Large intestine (tissue), 3 donors: ENCODE results near the gene NEO1. TPM values are rescaled to one million over a fixed set of nuclear protein-coding genes. Genes with fewer than 3 reads are reported as not detected.
"Not testable (repeated sequence)": the region's sequence is repeated elsewhere in the genome, so short reads cannot be mapped to it uniquely, and the experiment has no call there.

ENCODE experiments used
- DNase-seq, 2 donors: peaks; one replicate each; pipeline versions ENCODE4 v3.0.0 to v3.0.0-alpha.2; 2013
- H3K27ac ChIP-seq: one replicate; pipeline ENCODE4 v1.5.1; 2013; ENCODE audit warnings: low read length
- H3K27me3 ChIP-seq: 2 replicates; pipeline ENCODE4 v1.6.1; 2013; ENCODE audit warnings: low read length; ENCODE audit not compliant: control insufficient read depth, insufficient read depth
- H3K36me3 ChIP-seq: 2 replicates; pipeline ENCODE4 v1.6.1; 2013; ENCODE audit warnings: low read length; ENCODE audit not compliant: control insufficient read depth, insufficient read depth
- H3K4me1 ChIP-seq: one replicate; pipeline ENCODE4 v1.6.1; 2013; ENCODE audit warnings: low read length; ENCODE audit not compliant: control insufficient read depth, insufficient read depth
- H3K4me3 ChIP-seq: one replicate; pipeline ENCODE4 v1.5.1; 2013; ENCODE audit warnings: low read length
- H3K9me3 ChIP-seq: one replicate; pipeline ENCODE4 v1.6.1; 2013; ENCODE audit warnings: mild to moderate bottlenecking, low read depth, low read length, moderate library complexity; ENCODE audit not compliant: control insufficient read depth
- WGBS: methylation state at CpG from one replicate; pipeline ENCODE4 v1.1.5; 2013; ENCODE audit warnings: low lambda C conversion rate; ENCODE audit not compliant: insufficient coverage; 5-methylcytosine and 5-hydroxymethylcytosine counted together
- polyA plus RNA-seq: library from polyadenylated mRNA; unstranded; fragments of 120-200 nt; gene quantifications from one replicate; pipeline ENCODE4 v1.2.1, GENCODE V29; 2013

NEO1 gene
- polyA plus RNA-seq, 1 donor = 135 TPM

DNA sequence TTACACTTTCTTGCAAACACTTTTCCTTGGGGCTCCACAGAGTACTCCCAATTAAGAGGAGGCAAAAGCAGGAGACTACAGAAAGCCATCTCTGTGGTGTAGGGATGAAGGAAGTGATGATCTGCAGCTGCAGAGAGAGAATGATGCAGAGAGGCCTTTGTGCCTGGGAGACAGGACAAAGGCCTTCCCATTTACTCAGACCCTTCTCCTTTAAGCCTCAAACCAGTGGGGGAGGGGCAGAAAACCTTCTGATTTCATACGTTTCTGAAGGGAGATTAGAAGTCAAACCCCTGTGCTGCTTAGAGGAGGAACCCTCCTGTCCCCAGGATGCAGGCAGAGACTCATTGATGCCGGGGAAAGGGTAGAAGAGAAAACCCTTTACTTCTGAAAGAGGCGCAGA is 130.8 kb downstream of the NEO1 start:
- DNase-seq = peak in 1 of 2 donors; percentile 11
- H3K9me3 ChIP-seq = no peaks in the 10 kb centered on the region
- H3K27me3 ChIP-seq = no peaks in the 10 kb centered on the region
- peaks cover 41% of the 10 kb centered on the region for H3K36me3 ChIP-seq
- WGBS = no CpG with 5 or more reads among the region's 3 CpGs
- H3K4me3 ChIP-seq = no peak overlapping the region
- H3K4me1 ChIP-seq = no peaks in the 10 kb centered on the region
- no peak overlapping the region for H3K27ac ChIP-seq

DNA sequence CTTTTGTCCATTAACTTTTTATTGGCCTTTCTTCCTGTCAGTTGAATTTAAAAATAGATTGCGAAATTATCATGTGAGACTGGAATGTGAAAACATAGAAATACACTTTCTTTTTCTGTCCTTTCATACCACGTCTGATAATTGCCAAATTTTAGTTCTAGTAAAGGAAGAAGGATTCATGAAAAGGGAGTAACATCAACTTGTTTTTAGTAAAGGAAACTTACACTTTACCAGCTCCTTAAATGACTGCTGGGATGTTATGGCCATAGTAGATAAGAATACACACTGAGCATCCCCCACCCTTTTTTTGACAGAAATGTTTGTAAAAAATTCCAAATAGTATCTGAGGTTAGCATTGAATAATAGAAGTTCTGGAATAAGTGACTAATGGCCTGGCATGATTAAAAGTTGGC is 137.9 kb downstream of the NEO1 start:
- no peak overlapping the region for H3K27ac ChIP-seq
- 92% methylated on average over 2 of the region's 2 CpGs for WGBS

DNA sequence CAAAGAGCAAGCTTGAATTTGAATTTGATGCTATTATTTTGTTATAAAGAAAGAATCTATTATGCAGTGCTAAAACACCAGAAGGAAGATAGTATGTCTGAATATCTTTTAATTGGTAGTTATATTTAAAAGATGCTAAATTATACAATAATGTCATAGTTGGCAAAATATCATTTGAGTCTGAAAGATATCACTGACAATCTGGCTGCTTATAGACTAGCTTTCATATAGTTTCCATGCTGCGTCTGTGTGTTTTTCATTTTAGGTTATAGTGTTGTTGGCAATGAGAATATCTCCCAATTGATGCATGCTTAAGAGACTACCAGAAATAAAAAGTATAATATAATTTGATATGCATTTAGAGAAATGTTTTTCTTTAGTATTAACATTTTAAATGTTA is 142.9 kb downstream of the NEO1 start:
- no peak overlapping the region for H3K27ac ChIP-seq
- H3K4me3 ChIP-seq = no peak overlapping the region
- peaks cover 4% of the 10 kb centered on the region for H3K36me3 ChIP-seq
- peaks cover under 1% of the 10 kb centered on the region for H3K9me3 ChIP-seq
- no peaks in the 10 kb centered on the region for H3K4me1 ChIP-seq
- H3K27me3 ChIP-seq = no peaks in the 10 kb centered on the region
- no peak for DNase-seq
- no CpG with 5 or more reads among the region's 1 CpG for WGBS

More for the DNA sequence above, 137.9 kb downstream of the NEO1 start:
- Histone ChIP-seq H3K9me3 (no peaks in the 10 kb centered on the region), H3K4me1 (no peaks in the 10 kb centered on the region), H3K36me3 (peaks cover 4% of the 10 kb centered on the region), H3K27me3 (no peaks in the 10 kb centered on the region), H3K4me3 (no peak overlapping the region)
- DNase-seq = no peak

DNA sequence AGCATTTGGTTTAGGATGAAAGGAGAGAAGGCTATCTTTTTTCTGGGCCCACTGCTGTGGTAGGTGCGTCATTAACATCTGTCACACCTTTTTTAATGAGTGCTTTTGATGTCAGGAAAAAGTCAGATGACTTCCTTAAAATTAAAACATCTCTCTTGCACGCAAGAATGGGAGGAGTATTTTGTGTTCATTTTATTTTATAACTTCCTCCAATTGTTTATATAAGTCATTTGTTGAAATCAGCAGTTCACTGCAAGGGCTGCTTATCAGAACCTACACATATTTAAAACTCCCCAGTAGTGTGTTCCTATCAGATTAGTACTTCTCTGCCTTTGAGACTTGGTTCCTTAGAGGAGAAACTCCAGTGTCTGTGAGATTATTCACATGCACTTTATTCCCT is 143.8 kb downstream of the NEO1 start:
- H3K9me3 ChIP-seq = peaks cover 4% of the 10 kb centered on the region
- no peaks in the 10 kb centered on the region for H3K27me3 ChIP-seq
- no peak overlapping the region for H3K27ac ChIP-seq
- H3K4me3 ChIP-seq = no peak overlapping the region
- no peaks in the 10 kb centered on the region for H3K4me1 ChIP-seq
- peaks cover 7% of the 10 kb centered on the region for H3K36me3 ChIP-seq
- no peak for DNase-seq
- 37% methylated on average over 2 of the region's 2 CpGs for WGBS

DNA sequence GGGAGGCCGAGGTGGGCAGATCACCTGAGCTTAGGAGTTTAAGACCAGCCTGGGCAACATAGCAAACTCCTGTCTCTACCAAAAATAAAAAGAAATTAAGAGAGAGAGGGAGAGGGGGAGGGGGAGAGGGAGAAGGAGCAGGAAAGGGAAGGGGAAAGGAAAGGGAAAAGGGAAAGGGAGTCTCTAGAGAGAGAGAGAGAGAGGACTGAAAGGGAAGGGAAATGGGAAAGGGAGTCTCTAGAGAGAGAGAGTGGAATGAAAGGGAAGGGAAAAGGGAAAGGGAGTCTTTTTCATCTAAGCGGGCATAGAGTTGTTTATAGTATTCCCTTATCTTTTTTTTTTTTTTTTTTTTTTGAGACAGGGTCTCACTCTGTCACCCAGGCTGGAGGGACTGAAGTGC is 148.1 kb downstream of the NEO1 start:
- no peak for DNase-seq
- Histone ChIP-seq H3K27ac (no peak overlapping the region), H3K4me1 (no peaks in the 10 kb centered on the region), H3K27me3 (no peaks in the 10 kb centered on the region), H3K4me3 (no peak overlapping the region), H3K36me3 (peaks cover 5% of the 10 kb centered on the region), H3K9me3 (peaks cover 4% of the 10 kb centered on the region)
- no CpG with 5 or more reads among the region's 2 CpGs for WGBS

DNA sequence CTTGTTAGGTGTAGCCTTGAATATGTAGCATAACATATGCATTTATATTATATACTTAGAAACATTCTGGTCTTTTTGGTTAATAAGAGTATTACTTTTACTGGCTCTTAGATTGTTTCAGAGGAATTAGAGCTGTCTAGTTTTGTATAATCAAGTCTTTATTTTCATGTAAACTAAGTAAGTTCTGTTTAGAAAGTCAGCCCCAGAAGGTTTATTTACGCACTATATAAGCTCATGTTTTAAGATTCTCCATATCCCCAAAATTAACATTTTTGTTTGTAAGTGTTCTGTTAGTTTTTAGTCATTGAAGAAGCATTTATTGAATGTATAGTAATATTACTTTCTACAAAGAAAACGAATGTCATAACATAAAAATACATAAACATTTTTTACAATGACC is 158.4 kb downstream of the NEO1 start:
- peaks cover 2% of the 10 kb centered on the region for H3K9me3 ChIP-seq
- WGBS = 89% methylated on average over 1 of the region's 2 CpGs
- no peak overlapping the region for H3K27ac ChIP-seq
- no peaks in the 10 kb centered on the region for H3K4me1 ChIP-seq
- no peak for DNase-seq
- H3K27me3 ChIP-seq = no peaks in the 10 kb centered on the region
- no peak overlapping the region for H3K4me3 ChIP-seq
- H3K36me3 ChIP-seq = peaks cover 6% of the 10 kb centered on the region

DNA sequence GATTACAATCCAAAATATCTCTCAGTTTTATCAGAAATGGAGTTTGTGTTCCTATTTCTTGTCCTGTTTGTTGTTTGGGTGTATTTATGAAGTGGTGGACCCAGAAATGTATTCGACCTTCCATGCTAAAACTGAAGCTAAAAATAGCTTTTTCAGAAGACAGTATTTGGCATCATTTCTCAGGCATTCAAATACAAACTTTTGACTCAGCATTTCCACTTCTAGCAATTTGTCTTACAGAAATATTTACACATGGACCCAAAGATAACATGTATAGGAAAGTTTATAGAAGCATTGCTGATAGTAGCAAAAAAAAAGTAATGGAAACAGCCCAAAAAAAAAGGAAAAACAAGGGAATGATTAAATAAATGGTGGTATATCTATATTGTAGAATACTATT is 160.2 kb downstream of the NEO1 start:
- WGBS = 100% methylated on average over 1 of the region's 1 CpG
- Histone ChIP-seq H3K4me1 (no peaks in the 10 kb centered on the region), H3K9me3 (peaks cover 2% of the 10 kb centered on the region), H3K36me3 (peaks cover 4% of the 10 kb centered on the region), H3K4me3 (no peak overlapping the region), H3K27ac (no peak overlapping the region), H3K27me3 (no peaks in the 10 kb centered on the region)
- DNase-seq = no peak

DNA sequence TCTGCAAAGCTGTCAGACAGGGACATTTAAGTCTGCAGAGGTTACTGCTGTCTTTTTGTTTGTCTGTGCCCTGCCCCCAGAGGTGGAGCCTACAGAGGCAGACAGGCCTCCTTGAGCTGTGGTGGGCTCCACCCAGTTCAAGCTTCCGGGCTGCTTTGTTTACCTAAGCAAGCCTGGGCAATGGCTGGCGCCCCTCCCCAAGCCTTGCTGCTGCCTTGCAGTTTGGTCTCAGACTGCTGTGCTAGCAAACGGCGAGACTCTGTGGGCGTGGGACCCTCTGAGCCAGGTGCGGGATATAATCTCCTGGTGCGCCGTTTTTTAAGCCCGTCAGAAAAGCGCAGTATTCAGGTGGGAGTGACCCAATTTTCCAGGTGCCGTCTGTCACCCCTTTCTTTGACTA is 169.2 kb downstream of the NEO1 start:
- H3K27me3 ChIP-seq, H3K4me1 ChIP-seq, H3K27ac ChIP-seq, H3K9me3 ChIP-seq, H3K4me3 ChIP-seq, DNase-seq: not testable (repeated sequence)
- no CpG with 5 or more reads among the region's 11 CpGs for WGBS
- H3K36me3 ChIP-seq = peaks cover 16% of the 10 kb centered on the region

DNA sequence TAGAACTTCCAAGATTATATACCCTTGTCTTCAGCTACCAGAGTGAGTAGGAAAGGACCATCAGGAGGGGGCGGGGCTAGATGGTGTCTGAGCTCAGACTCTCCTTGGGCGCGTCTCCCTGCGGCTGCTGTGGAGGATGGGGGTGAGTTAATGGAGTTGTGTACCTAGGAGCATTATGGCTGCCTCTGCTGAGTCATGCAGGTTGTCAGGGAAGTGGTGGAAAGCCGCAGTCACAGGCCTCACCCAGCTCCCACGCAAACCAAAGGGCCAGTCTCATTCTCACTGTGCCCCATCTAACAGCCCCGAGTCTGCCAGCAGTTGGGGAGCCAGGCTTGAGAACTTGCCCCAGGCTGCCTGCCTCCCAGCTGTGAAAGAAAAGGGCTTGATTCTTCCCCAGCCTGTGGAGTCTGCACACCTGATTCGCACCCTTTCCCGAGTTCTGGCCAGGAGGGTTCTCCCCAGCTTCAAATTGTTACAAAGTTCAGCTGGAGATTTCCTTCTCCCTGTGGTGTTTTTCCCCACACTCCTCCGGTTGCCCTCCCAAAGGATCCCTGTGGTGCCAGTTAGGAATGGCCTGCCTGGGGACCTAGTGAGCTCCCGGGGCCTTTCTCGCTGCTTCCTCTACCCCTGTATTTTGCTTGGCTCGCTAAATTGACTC is 173.2 kb downstream of the NEO1 start:
- Histone ChIP-seq H3K36me3 (peaks cover 16% of the 10 kb centered on the region), H3K27me3 (no peaks in the 10 kb centered on the region), H3K9me3 (peaks cover 2% of the 10 kb centered on the region), H3K27ac (no peak overlapping the region), H3K4me3 (no peak overlapping the region), H3K4me1 (no peaks in the 10 kb centered on the region)
- no CpG with 5 or more reads among the region's 13 CpGs for WGBS
- no peak for DNase-seq

DNA sequence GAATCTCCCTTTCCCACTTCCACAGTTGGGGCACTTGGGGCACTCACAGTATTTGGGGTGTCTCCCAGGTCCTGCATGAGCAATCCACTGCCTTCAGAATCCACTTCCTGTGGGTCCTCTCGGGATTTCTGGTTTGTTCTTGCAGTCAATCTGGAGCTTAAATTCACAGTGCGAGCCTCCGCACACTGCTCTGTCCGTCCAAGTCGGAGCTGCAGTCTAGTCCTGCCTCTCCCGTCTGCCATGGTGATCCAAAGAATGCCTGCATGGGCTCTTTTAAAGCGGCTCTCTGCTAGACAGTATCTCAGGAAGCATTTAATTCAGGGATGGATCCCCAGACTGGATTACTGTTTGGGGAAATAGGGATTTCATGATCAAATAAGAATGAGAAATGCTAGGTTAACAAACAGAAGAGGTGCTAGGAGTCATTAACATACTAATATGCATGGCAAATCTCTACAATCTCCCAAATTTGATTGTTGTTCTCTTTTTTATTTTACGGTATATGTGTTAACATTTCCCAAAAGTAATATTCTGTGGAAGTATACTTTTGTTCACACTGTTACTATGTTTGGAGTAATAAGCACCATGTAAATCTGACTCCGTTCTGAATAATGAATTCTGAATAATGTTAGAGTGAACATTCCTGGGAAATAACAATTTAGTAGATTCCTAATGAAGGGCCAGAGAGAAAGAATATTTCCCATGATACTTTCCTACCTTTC is 174.0 kb downstream of the NEO1 start:
- Histone ChIP-seq H3K27me3 (no peaks in the 10 kb centered on the region), H3K4me3 (no peak overlapping the region), H3K9me3 (peaks cover 2% of the 10 kb centered on the region), H3K4me1 (no peaks in the 10 kb centered on the region), H3K36me3 (peaks cover 18% of the 10 kb centered on the region), H3K27ac (no peak overlapping the region)
- WGBS = no CpG with 5 or more reads among the region's 9 CpGs
- DNase-seq = no peak
